GM23338 (cell line): Measurements from ENCODE around the gene BRPF3. TPM values are rescaled to one million over a fixed set of nuclear protein-coding genes. Genes with fewer than 3 reads are reported as not detected.

Experiments used
- ATAC-seq: fragments of 200-7000 bp; cut with Tn5 transposase; 3 replicates; pipeline ENCODE4 v1.9.1; 2020
- DNase-seq: peaks from one replicate; pipeline ENCODE4 v3.0.0-alpha.2; 2015; ENCODE audit warnings: low spot score
- H2AFZ ChIP-seq: fragments of 200-600 bp; sonication (generic); 2 replicates; pipeline ENCODE4 v1.8.0; 2016; ENCODE audit warnings: antibody characterized with exemption, mild to moderate bottlenecking, moderate library complexity
- H3F3A ChIP-seq: fragments of 200-600 bp; sonication (generic); replicated peaks from 2 replicates; pipeline ENCODE4 v1.8.0; 2017; ENCODE audit warnings: antibody characterized with exemption, mixed run types, low read depth
- H3K27ac ChIP-seq: fragments of 200-600 bp; sonication (generic); 2 replicates; pipeline ENCODE4 v1.6.1; 2016; ENCODE audit warnings: low read depth
- H3K27me3 ChIP-seq: fragments of 200-600 bp; sonication (generic); 2 replicates; pipeline ENCODE4 v1.8.0; 2016; ENCODE audit warnings: mild to moderate bottlenecking, mixed run types, moderate library complexity; ENCODE audit not compliant: insufficient read depth
- H3K36me3 ChIP-seq: fragments of 200-600 bp; sonication (generic); 2 replicates; pipeline ENCODE4 v1.8.0; 2016; ENCODE audit warnings: mild to moderate bottlenecking; ENCODE audit not compliant: insufficient read depth
- H3K4me1 ChIP-seq: fragments of 200-600 bp; sonication (generic); 2 replicates; pipeline ENCODE4 v1.8.0; 2016; ENCODE audit warnings: mild to moderate bottlenecking, moderate library complexity; ENCODE audit not compliant: insufficient read depth
- H3K4me2 ChIP-seq: fragments of 200-600 bp; sonication (generic); 2 replicates; pipeline ENCODE4 v1.7.1; 2017; ENCODE audit warnings: mixed run types
- H3K4me3 ChIP-seq: fragments of 200-600 bp; sonication (generic); 2 replicates; pipeline ENCODE4 v1.6.1; 2016; ENCODE audit warnings: mixed run types
- H3K79me2 ChIP-seq: fragments of 200-600 bp; sonication (generic); replicated peaks from 2 replicates; pipeline ENCODE4 v1.8.0; 2017; ENCODE audit warnings: mild to moderate bottlenecking; ENCODE audit not compliant: insufficient read depth
- H3K9me2 ChIP-seq: fragments of 200-600 bp; sonication (generic); 2 replicates; pipeline ENCODE4 v1.8.0; 2017; ENCODE audit not compliant: insufficient read depth
- H4K20me1 ChIP-seq: fragments of 200-600 bp; sonication (generic); replicated peaks from 2 replicates; pipeline ENCODE4 v1.8.0; 2017; ENCODE audit warnings: mild to moderate bottlenecking; ENCODE audit not compliant: insufficient read depth
- H3K27ac Mint-ChIP-seq: 2 replicates; pipeline ENCODE4 v1.8.0; 2020; ENCODE audit warnings: inconsistent platforms, mild to moderate bottlenecking, moderate library complexity, mixed read lengths
- H3K27me3 Mint-ChIP-seq: 3 replicates; pipeline ENCODE4 v1.8.0; 2022; ENCODE audit warnings: low read depth, mild to moderate bottlenecking, moderate library complexity, mixed read lengths, inconsistent platforms; ENCODE audit not compliant: insufficient read depth, poor library complexity
- H3K36me3 Mint-ChIP-seq: 3 replicates; pipeline ENCODE4 v1.8.0; 2021; ENCODE audit warnings: low read depth, mild to moderate bottlenecking, inconsistent platforms, moderate library complexity, mixed read lengths
- H3K4me1 Mint-ChIP-seq: 3 replicates; pipeline ENCODE4 v1.8.0; 2020; ENCODE audit warnings: mild to moderate bottlenecking, inconsistent platforms, mixed read lengths
- H3K4me3 Mint-ChIP-seq: 3 replicates; pipeline ENCODE4 v1.8.0; 2021; ENCODE audit warnings: moderate library complexity, mild to moderate bottlenecking, inconsistent platforms, mixed read lengths
- H3K9me3 Mint-ChIP-seq: 3 replicates; pipeline ENCODE4 v1.8.0; 2020; ENCODE audit warnings: moderate library complexity, mild to moderate bottlenecking, inconsistent platforms, mixed read lengths
- CREB1 ChIP-seq: fragments of 250-450 bp; sonication (Bioruptor Pico); IDR thresholded peaks from 2 replicates; pipeline ENCODE4 v1.5.0; 2020; ENCODE audit warnings: low read depth, mild to moderate bottlenecking, moderate library complexity
- EZH2phosphoT487 ChIP-seq: fragments of 200-600 bp; sonication (generic); IDR thresholded peaks from one replicate; pipeline ENCODE4 v1.8.1; 2018; ENCODE audit warnings: antibody characterized with exemption; ENCODE audit not compliant: unreplicated experiment
- POLR2AphosphoS5 ChIP-seq: IDR thresholded peaks from 2 replicates; pipeline ENCODE4 v1.6.1; 2016; ENCODE audit warnings: antibody characterized with exemption, low read depth
- polyA plus RNA-seq: library from polyadenylated mRNA; unstranded; fragments of >200 nt; fragmentation: Nextera tagmentation; extraction: Ambion mirVana; gene quantifications from 2 replicates; pipeline ENCODE4 v1.2.1, GENCODE V29; 2016
- total RNA-seq: library from RNA; depleted of rRNA; stranded (reverse); fragments of >200 nt; shearing (Covaris generic); gene quantifications from 2 replicates; pipeline ENCODE4 v1.2.3, GENCODE V29; 2014
- TF ChIP-seq, protein P1 (sequence below), 2 experiments: fragments of 200-600 bp in 1 of 2; sonication (generic) in 1 of 2; conservative IDR thresholded peaks; 2 replicates each; pipeline versions ENCODE4 v1.5.1 to v1.6.1; 2016 to 2017; ENCODE audit warnings: antibody characterized with exemption in 2 of 2, low read depth in 2 of 2, mild to moderate bottlenecking in 2 of 2, moderate library complexity in 1 of 2
- TF ChIP-seq, protein P2 (sequence below): IDR thresholded peaks from 2 replicates; pipeline ENCODE4 v1.6.1; 2016; ENCODE audit warnings: antibody characterized with exemption
- TF ChIP-seq, protein P3 (sequence below): IDR thresholded peaks from one replicate; pipeline ENCODE4 v1.6.1; 2018; ENCODE audit warnings: antibody characterized with exemption; ENCODE audit not compliant: unreplicated experiment
- TF ChIP-seq, protein P4 (sequence below): fragments of 250-450 bp; sonication (Bioruptor Pico); IDR thresholded peaks from 2 replicates; pipeline ENCODE4 v1.5.0; 2020; ENCODE audit warnings: mild to moderate bottlenecking, moderate library complexity

Gene BRPF3
- total and polyA plus RNA-seq, 2 experiments from 2014 or later = 11.8 to 33.2 TPM

DNA sequence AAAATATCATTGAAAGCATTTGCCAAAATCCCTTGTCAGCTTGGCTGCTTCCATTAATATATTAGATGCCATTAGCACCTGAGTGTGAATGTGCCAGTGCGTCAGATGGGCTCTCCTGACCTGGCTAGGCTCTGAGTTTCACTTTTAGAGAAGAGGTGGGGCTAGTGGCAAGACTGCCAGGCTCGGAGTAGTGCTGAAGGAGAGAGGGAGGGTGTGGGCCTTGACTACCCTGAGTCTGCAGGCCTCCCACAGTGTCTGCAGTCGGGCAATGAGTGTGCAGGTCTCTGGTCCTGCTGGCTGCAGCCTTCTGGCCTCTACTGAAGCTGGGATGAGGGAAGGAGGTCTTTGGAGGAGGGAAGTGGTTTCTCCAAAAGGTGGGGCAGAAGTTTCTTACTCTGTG lies 38.8 kb downstream of the BRPF3 start:
- H3K36me3 Mint-ChIP-seq = peaks cover 11% of the 10 kb centered on the region
- H3K4me3 Mint-ChIP-seq = no peak overlapping the region
- Histone ChIP-seq H3K27me3 (no peaks in the 10 kb centered on the region), H3K36me3 (no peaks in the 10 kb centered on the region), H4K20me1 (no peaks in the 10 kb centered on the region; the same call in 1 of the 2 replicates), H3K4me3 (no peak overlapping the region), H3K9me2 (no peaks in the 10 kb centered on the region), H3K27ac (no peak overlapping the region), H3K4me2 (no peak overlapping the region), H3K4me1 (0 out of 2 replicates have a peak, but pooled peaks cover 4% of the 10 kb centered on the region), H3K79me2 (no peaks in the 10 kb centered on the region), H2AFZ (no peak overlapping the region), H3F3A (no peaks in the 10 kb centered on the region)
- TF ChIP-seq, protein P1, sequence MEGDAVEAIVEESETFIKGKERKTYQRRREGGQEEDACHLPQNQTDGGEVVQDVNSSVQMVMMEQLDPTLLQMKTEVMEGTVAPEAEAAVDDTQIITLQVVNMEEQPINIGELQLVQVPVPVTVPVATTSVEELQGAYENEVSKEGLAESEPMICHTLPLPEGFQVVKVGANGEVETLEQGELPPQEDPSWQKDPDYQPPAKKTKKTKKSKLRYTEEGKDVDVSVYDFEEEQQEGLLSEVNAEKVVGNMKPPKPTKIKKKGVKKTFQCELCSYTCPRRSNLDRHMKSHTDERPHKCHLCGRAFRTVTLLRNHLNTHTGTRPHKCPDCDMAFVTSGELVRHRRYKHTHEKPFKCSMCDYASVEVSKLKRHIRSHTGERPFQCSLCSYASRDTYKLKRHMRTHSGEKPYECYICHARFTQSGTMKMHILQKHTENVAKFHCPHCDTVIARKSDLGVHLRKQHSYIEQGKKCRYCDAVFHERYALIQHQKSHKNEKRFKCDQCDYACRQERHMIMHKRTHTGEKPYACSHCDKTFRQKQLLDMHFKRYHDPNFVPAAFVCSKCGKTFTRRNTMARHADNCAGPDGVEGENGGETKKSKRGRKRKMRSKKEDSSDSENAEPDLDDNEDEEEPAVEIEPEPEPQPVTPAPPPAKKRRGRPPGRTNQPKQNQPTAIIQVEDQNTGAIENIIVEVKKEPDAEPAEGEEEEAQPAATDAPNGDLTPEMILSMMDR (conservative IDR thresholded peaks at IDR 0.05; ENCODE audit: low read depth in 2 of 2) = no peak
- TF ChIP-seq POLR2AphosphoS5 (no peak), EZH2phosphoT487 (no peak), CREB1 (CRISPR knock-in tag) (no peak)
- TF ChIP-seq, protein P2, sequence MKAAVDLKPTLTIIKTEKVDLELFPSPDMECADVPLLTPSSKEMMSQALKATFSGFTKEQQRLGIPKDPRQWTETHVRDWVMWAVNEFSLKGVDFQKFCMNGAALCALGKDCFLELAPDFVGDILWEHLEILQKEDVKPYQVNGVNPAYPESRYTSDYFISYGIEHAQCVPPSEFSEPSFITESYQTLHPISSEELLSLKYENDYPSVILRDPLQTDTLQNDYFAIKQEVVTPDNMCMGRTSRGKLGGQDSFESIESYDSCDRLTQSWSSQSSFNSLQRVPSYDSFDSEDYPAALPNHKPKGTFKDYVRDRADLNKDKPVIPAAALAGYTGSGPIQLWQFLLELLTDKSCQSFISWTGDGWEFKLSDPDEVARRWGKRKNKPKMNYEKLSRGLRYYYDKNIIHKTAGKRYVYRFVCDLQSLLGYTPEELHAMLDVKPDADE = no peak
- peak overlapping the region; percentile 56; the same call in 1 of the 2 replicates for H3K27ac Mint-ChIP-seq
- H3K9me3 Mint-ChIP-seq = no peaks in the 10 kb centered on the region
- peaks cover 3% of the 10 kb centered on the region; the same call in 1 of the 3 replicates for H3K4me1 Mint-ChIP-seq
- peak; percentile 83 for ATAC-seq
- no peak for DNase-seq
- H3K27me3 Mint-ChIP-seq = no peaks in the 10 kb centered on the region

DNA sequence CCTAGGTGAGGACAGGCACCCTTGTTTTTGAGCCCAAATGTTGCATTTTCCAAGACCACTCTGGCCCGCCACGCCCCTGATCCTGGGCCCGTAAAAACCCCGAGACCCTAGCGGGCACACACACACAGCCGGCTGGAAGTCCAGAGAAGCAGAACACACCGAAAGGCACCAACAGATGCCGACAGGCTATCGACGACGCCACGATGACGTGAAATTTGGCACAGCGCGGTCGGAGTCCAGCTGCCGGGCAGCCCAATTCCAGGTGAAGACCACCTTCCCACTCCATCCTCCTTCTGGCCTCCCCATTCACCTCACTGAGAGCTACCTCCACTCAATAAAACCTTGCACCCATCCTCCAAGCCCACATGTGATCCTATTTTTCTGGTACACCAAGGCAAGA lies 39.3 kb downstream of the BRPF3 start:
- Histone ChIP-seq H3K4me3 (no peak overlapping the region), H3K79me2 (no peaks in the 10 kb centered on the region), H3K27ac (no peak overlapping the region), H3F3A (no peaks in the 10 kb centered on the region), H3K36me3 (no peaks in the 10 kb centered on the region), H4K20me1 (no peaks in the 10 kb centered on the region; the same call in 1 of the 2 replicates), H2AFZ (no peak overlapping the region), H3K9me2 (no peaks in the 10 kb centered on the region), H3K27me3 (no peaks in the 10 kb centered on the region), H3K4me1 (0 out of 2 replicates have a peak, but pooled peaks cover 4% of the 10 kb centered on the region), H3K4me2 (no peak overlapping the region)
- DNase-seq = no peak
- no peaks in the 10 kb centered on the region for H3K9me3 Mint-ChIP-seq
- no peaks in the 10 kb centered on the region for H3K27me3 Mint-ChIP-seq
- H3K4me1 Mint-ChIP-seq = peaks cover 3% of the 10 kb centered on the region; the same call in 1 of the 3 replicates
- H3K36me3 Mint-ChIP-seq = peaks cover 9% of the 10 kb centered on the region
- no peak overlapping the region for H3K4me3 Mint-ChIP-seq
- no peak overlapping the region for H3K27ac Mint-ChIP-seq
- ATAC-seq = no peak
- TF ChIP-seq, protein P3, sequence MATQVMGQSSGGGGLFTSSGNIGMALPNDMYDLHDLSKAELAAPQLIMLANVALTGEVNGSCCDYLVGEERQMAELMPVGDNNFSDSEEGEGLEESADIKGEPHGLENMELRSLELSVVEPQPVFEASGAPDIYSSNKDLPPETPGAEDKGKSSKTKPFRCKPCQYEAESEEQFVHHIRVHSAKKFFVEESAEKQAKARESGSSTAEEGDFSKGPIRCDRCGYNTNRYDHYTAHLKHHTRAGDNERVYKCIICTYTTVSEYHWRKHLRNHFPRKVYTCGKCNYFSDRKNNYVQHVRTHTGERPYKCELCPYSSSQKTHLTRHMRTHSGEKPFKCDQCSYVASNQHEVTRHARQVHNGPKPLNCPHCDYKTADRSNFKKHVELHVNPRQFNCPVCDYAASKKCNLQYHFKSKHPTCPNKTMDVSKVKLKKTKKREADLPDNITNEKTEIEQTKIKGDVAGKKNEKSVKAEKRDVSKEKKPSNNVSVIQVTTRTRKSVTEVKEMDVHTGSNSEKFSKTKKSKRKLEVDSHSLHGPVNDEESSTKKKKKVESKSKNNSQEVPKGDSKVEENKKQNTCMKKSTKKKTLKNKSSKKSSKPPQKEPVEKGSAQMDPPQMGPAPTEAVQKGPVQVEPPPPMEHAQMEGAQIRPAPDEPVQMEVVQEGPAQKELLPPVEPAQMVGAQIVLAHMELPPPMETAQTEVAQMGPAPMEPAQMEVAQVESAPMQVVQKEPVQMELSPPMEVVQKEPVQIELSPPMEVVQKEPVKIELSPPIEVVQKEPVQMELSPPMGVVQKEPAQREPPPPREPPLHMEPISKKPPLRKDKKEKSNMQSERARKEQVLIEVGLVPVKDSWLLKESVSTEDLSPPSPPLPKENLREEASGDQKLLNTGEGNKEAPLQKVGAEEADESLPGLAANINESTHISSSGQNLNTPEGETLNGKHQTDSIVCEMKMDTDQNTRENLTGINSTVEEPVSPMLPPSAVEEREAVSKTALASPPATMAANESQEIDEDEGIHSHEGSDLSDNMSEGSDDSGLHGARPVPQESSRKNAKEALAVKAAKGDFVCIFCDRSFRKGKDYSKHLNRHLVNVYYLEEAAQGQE = no peak
- TF ChIP-seq, protein P2 = no peak
- TF ChIP-seq EZH2phosphoT487 = no peak
- TF ChIP-seq, protein P4, sequence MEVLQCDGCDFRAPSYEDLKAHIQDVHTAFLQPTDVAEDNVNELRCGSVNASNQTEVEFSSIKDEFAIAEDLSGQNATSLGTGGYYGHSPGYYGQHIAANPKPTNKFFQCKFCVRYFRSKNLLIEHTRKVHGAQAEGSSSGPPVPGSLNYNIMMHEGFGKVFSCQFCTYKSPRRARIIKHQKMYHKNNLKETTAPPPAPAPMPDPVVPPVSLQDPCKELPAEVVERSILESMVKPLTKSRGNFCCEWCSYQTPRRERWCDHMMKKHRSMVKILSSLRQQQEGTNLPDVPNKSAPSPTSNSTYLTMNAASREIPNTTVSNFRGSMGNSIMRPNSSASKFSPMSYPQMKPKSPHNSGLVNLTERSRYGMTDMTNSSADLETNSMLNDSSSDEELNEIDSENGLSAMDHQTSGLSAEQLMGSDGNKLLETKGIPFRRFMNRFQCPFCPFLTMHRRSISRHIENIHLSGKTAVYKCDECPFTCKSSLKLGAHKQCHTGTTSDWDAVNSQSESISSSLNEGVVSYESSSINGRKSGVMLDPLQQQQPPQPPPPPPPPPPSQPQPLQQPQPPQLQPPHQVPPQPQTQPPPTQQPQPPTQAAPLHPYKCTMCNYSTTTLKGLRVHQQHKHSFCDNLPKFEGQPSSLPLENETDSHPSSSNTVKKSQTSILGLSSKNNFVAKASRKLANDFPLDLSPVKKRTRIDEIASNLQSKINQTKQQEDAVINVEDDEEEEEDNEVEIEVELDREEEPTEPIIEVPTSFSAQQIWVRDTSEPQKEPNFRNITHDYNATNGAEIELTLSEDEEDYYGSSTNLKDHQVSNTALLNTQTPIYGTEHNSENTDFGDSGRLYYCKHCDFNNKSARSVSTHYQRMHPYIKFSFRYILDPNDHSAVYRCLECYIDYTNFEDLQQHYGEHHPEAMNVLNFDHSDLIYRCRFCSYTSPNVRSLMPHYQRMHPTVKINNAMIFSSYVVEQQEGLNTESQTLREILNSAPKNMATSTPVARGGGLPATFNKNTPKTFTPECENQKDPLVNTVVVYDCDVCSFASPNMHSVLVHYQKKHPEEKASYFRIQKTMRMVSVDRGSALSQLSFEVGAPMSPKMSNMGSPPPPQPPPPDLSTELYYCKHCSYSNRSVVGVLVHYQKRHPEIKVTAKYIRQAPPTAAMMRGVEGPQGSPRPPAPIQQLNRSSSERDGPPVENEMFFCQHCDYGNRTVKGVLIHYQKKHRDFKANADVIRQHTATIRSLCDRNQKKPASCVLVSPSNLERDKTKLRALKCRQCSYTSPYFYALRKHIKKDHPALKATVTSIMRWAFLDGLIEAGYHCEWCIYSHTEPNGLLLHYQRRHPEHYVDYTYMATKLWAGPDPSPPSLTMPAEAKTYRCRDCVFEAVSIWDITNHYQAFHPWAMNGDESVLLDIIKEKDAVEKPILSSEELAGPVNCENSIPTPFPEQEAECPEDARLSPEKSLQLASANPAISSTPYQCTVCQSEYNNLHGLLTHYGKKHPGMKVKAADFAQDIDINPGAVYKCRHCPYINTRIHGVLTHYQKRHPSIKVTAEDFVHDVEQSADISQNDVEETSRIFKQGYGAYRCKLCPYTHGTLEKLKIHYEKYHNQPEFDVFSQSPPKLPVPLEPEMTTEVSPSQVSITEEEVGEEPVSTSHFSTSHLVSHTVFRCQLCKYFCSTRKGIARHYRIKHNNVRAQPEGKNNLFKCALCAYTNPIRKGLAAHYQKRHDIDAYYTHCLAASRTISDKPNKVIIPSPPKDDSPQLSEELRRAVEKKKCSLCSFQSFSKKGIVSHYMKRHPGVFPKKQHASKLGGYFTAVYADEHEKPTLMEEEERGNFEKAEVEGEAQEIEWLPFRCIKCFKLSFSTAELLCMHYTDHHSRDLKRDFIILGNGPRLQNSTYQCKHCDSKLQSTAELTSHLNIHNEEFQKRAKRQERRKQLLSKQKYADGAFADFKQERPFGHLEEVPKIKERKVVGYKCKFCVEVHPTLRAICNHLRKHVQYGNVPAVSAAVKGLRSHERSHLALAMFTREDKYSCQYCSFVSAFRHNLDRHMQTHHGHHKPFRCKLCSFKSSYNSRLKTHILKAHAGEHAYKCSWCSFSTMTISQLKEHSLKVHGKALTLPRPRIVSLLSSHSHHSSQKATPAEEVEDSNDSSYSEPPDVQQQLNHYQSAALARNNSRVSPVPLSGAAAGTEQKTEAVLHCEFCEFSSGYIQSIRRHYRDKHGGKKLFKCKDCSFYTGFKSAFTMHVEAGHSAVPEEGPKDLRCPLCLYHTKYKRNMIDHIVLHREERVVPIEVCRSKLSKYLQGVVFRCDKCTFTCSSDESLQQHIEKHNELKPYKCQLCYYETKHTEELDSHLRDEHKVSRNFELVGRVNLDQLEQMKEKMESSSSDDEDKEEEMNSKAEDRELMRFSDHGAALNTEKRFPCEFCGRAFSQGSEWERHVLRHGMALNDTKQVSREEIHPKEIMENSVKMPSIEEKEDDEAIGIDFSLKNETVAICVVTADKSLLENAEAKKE (CRISPR knock-in tag) = no peak
